H1 (cell line): Measurements from ENCODE around the gene SLX9. TPM values are rescaled to one million over a fixed set of nuclear protein-coding genes. Genes with fewer than 3 reads are reported as not detected.

Experiments used
- CTCF ChIA-PET: fragments of 300-600 bp; sonication (Branson Sonifier 250); formaldehyde crosslinking; loops from one replicate; lab custom pipeline; 2021; ENCODE audit not compliant: partially characterized antibody; lab: Charles Lee
- POLR2A ChIA-PET: fragments of 300-600 bp; sonication (Branson Sonifier 250); formaldehyde crosslinking; loops from one replicate; lab custom pipeline; 2021; ENCODE audit warnings: inconsistent platforms; ENCODE audit not compliant: partially characterized antibody; lab: Charles Lee
- DNase-seq, 2 experiments: peaks; one replicate each; pipeline versions ENCODE4 v3.0.0 to v3.0.0-alpha.2; 2010 to 2022; ENCODE audit warnings: low spot score in 2 of 2, low read depth in 1 of 2, mixed read lengths in 1 of 2
- FAIRE-seq: peaks from 2 replicates; lab custom pipeline; 2011; peaks lifted over from hg19 to GRCh38; lab: Jason Lieb, UNC
- H2AFZ ChIP-seq: 2 replicates; pipeline ENCODE4 v1.8.1; 2012; ENCODE audit warnings: low read length, inconsistent platforms
- H2AK5ac ChIP-seq: 2 replicates; pipeline ENCODE4 v1.6.1; 2013; ENCODE audit warnings: low read depth, low read length
- H2BK120ac ChIP-seq: replicated peaks from 2 replicates; pipeline ENCODE3; 2013; ENCODE audit warnings: low read depth, low read length, inconsistent platforms
- H2BK12ac ChIP-seq: 2 replicates; pipeline ENCODE4 v1.6.1; 2013; ENCODE audit warnings: low read depth, low read length
- H2BK15ac ChIP-seq: 2 replicates; pipeline ENCODE4 v1.6.1; 2013; ENCODE audit warnings: low read length
- H2BK20ac ChIP-seq: 2 replicates; pipeline ENCODE4 v1.6.1; 2013; ENCODE audit warnings: low read length
- H2BK5ac ChIP-seq: 2 replicates; pipeline ENCODE4 v1.6.1; 2013; ENCODE audit warnings: low read depth, low read length
- H3K14ac ChIP-seq: 2 replicates; pipeline ENCODE4 v1.6.1; 2013; ENCODE audit warnings: inconsistent platforms; ENCODE audit not compliant: insufficient read length
- H3K18ac ChIP-seq: 2 replicates; pipeline ENCODE4 v1.6.1; 2013; ENCODE audit warnings: low read length; ENCODE audit errors: extremely low read depth
- H3K23ac ChIP-seq: 2 replicates; pipeline ENCODE4 v1.6.1; 2013; ENCODE audit warnings: inconsistent platforms; ENCODE audit not compliant: insufficient read length
- H3K23me2 ChIP-seq: 2 replicates; pipeline ENCODE4 v1.6.1; 2013; ENCODE audit warnings: low read depth, low read length
- H3K27ac ChIP-seq: 2 replicates; pipeline ENCODE4 v1.6.1; 2011; ENCODE audit warnings: low read depth, low read length, inconsistent platforms
- H3K27me3 ChIP-seq, 4 experiments: replicated peaks in 1 of 4; 1 replicate in 1 of 4; 2 replicates in 3 of 4; pipeline versions ENCODE4 v1.6.1 to v1.8.1; 2011 to 2013; ENCODE audit warnings: low read length in 3 of 4, mild to moderate bottlenecking in 3 of 4, inconsistent platforms in 2 of 4, mixed read lengths in 2 of 4, moderate library complexity in 1 of 4; ENCODE audit not compliant: control insufficient read depth in 3 of 4, insufficient read depth in 3 of 4; ENCODE audit errors: extremely low read depth in 1 of 4
- H3K36me3 ChIP-seq, 4 experiments: 2 replicates each; pipeline versions ENCODE4 v1.6.1 to v1.8.1; 2011 to 2013; ENCODE audit warnings: mild to moderate bottlenecking in 4 of 4, low read length in 3 of 4, moderate library complexity in 2 of 4, control low read depth in 1 of 4, inconsistent platforms in 1 of 4; ENCODE audit not compliant: insufficient read depth in 4 of 4, control insufficient read depth in 2 of 4
- H3K4ac ChIP-seq: replicated peaks from 2 replicates; pipeline ENCODE3; 2013; ENCODE audit warnings: low read length, low read depth, mixed read lengths, inconsistent platforms; ENCODE audit not compliant: insufficient read length
- H3K4me1 ChIP-seq, 4 experiments: replicated peaks in 1 of 4; 1 replicate in 1 of 4; 2 replicates in 3 of 4; pipeline versions ENCODE4 v1.6.1 to v1.8.1; 2011 to 2013; ENCODE audit warnings: low read length in 3 of 4, inconsistent platforms in 2 of 4, mixed read lengths in 1 of 4; ENCODE audit not compliant: insufficient read depth in 4 of 4, control insufficient read depth in 3 of 4
- H3K4me2 ChIP-seq, 2 experiments: 2 replicates each; pipeline versions ENCODE4 v1.6.1 to v1.8.1; 2011 to 2013; ENCODE audit warnings: low read depth in 2 of 2, low read length in 2 of 2, control low read depth in 1 of 2, inconsistent platforms in 1 of 2, mild to moderate bottlenecking in 1 of 2; ENCODE audit not compliant: insufficient read depth in 1 of 2
- H3K4me3 ChIP-seq, 4 experiments: fragments of 200-600, 300-600 bp in 1 of 4; sonication (generic), shearing (Covaris generic), sonication (Bioruptor Twin) in 1 of 4; 2 replicates each; pipeline versions ENCODE4 v1.5.1 to v1.8.1; 2011 to 2016; ENCODE audit warnings: low read length in 4 of 4, low read depth in 3 of 4, control low read depth in 2 of 4, inconsistent platforms in 2 of 4, mild to moderate bottlenecking in 2 of 4, mixed read lengths in 1 of 4, moderate library complexity in 1 of 4; ENCODE audit not compliant: insufficient read depth in 2 of 4; ENCODE audit errors: extremely low read depth in 1 of 4
- H3K56ac ChIP-seq: replicated peaks from 2 replicates; pipeline ENCODE3; 2013; ENCODE audit warnings: low read depth, mild to moderate bottlenecking, mixed read lengths, low read length, inconsistent platforms; ENCODE audit not compliant: insufficient read length
- H3K79me1 ChIP-seq: 2 replicates; pipeline ENCODE4 v1.6.1; 2013; ENCODE audit warnings: low read depth, low read length, control low read depth
- H3K79me2 ChIP-seq, 2 experiments: 2 replicates each; pipeline versions ENCODE4 v1.6.1 to v1.8.1; 2012 to 2013; ENCODE audit warnings: low read length in 2 of 2, mild to moderate bottlenecking in 2 of 2, inconsistent platforms in 1 of 2; ENCODE audit not compliant: insufficient read depth in 2 of 2, control insufficient read depth in 1 of 2
- H3K9ac ChIP-seq, 4 experiments: replicated peaks in 1 of 4; 1 replicate in 1 of 4; 2 replicates in 3 of 4; pipeline versions ENCODE4 v1.6.1 to v1.8.1; 2011 to 2013; ENCODE audit warnings: low read depth in 3 of 4, low read length in 3 of 4, control low read depth in 2 of 4, mild to moderate bottlenecking in 2 of 4, moderate library complexity in 2 of 4, inconsistent platforms in 1 of 4; ENCODE audit errors: extremely low read depth in 1 of 4
- H3K9me3 ChIP-seq, 2 experiments: 2 replicates each; pipeline versions ENCODE4 v1.6.1 to v1.8.1; 2012 to 2013; ENCODE audit warnings: mild to moderate bottlenecking in 2 of 2, moderate library complexity in 2 of 2, control low read depth in 1 of 2, inconsistent platforms in 1 of 2, low read depth in 1 of 2, low read length in 1 of 2, mixed read lengths in 1 of 2; ENCODE audit not compliant: insufficient read depth in 2 of 2
- H4K20me1 ChIP-seq, 2 experiments: replicated peaks in 1 of 2; 2 replicates each; pipeline versions ENCODE3 to v1.8.1; 2011 to 2013; ENCODE audit warnings: inconsistent platforms in 2 of 2, low read length in 2 of 2, mild to moderate bottlenecking in 1 of 2; ENCODE audit not compliant: insufficient read depth in 2 of 2, control insufficient read depth in 1 of 2
- H4K5ac ChIP-seq: 2 replicates; pipeline ENCODE4 v1.6.1; 2013; ENCODE audit warnings: low read length, low read depth, mixed read lengths, inconsistent platforms; ENCODE audit not compliant: insufficient read length
- H4K8ac ChIP-seq: 2 replicates; pipeline ENCODE4 v1.8.0; 2013; ENCODE audit warnings: mild to moderate bottlenecking, moderate library complexity, low read length, inconsistent platforms; ENCODE audit not compliant: insufficient read depth; ENCODE audit errors: extremely low read depth
- H4K91ac ChIP-seq: replicated peaks from 2 replicates; pipeline ENCODE3; 2013; ENCODE audit warnings: low read length, mixed read lengths, inconsistent platforms; ENCODE audit not compliant: insufficient read length
- BRCA1 ChIP-seq: IDR thresholded peaks from 2 replicates; pipeline ENCODE4 v1.6.1; 2012; ENCODE audit warnings: low read depth, low read length, improper control_type of control experiment
- EZH2 ChIP-seq: fragments of 200-600 bp; sonication (generic); IDR thresholded peaks from 2 replicates; pipeline ENCODE4 v1.7.1; 2012; ENCODE audit warnings: low read depth, mild to moderate bottlenecking, moderate library complexity, low read length, inconsistent platforms; ENCODE audit not compliant: severe bottlenecking
- POLR2AphosphoS5 ChIP-seq: IDR thresholded peaks from 2 replicates; pipeline ENCODE4 v1.6.1; 2011; ENCODE audit warnings: low read depth, low read length
- SP2 ChIP-seq: IDR thresholded peaks from 2 replicates; pipeline ENCODE4 v1.6.1; 2012; ENCODE audit warnings: mild to moderate bottlenecking, low read length, inconsistent platforms
- TAF1 ChIP-seq: IDR thresholded peaks from 2 replicates; pipeline ENCODE4 v1.6.1; 2011; ENCODE audit warnings: mild to moderate bottlenecking, low read depth, low read length
- TBP ChIP-seq: IDR thresholded peaks from 2 replicates; pipeline ENCODE4 v1.6.1; 2011; ENCODE audit warnings: low read depth, low read length, improper control_type of control experiment
- TCF12 ChIP-seq: IDR thresholded peaks from 2 replicates; pipeline ENCODE4 v1.6.1; 2011; ENCODE audit warnings: low read depth, mild to moderate bottlenecking, low read length
- TEAD4 ChIP-seq: IDR thresholded peaks from 2 replicates; pipeline ENCODE4 v1.6.1; 2012; ENCODE audit warnings: low read depth, low read length, inconsistent platforms, mixed read lengths
- WGBS, 2 experiments: shearing (Covaris generic) in 1 of 2; methylation state at CpG; one replicate each; pipeline versions ENCODE4 v1.1.6 to v1.1.7; 2013 to 2015; ENCODE audit warnings: low lambda C conversion rate in 2 of 2, mixed read lengths in 2 of 2, inconsistent platforms in 1 of 2, low coverage in 1 of 2, missing lambda C conversion rate in 1 of 2; ENCODE audit not compliant: insufficient replicate concordance in 2 of 2, insufficient coverage in 1 of 2, insufficient read length in 1 of 2; ENCODE audit errors: extremely low coverage in 1 of 2, missing lambda C conversion rate in 1 of 2; 5-methylcytosine and 5-hydroxymethylcytosine counted together
- polyA plus RNA-seq, 7 experiments: library from polyadenylated mRNA; depleted of rRNA in 3 of 7; stranded (reverse) in 5 of 7; unstranded in 2 of 7; fragments of >200 nt in 5 of 7; fragments of 200-250 nt in 2 of 7; gene quantifications; 1 replicate in 5 of 7; 2 replicates in 1 of 7; 4 replicates in 1 of 7; pipeline versions ENCODE4 v1.2.1 to v1.2.3, GENCODE V29; 2011 to 2013; ENCODE audit warnings: missing spikeins in 2 of 7, mixed read lengths in 2 of 7
- total RNA-seq: library from RNA; stranded (reverse); fragmentation: NEBNext Ultra II Directional; extraction: Animal tissue kit (Norgen Biotek cat#: 25700); gene quantifications from 2 replicates; pipeline ENCODE4 v1.2.1, GENCODE V29; 2021
- TF ChIP-seq, protein P1 (sequence below), 3 experiments: IDR thresholded peaks; 1 replicate in 2 of 3; 2 replicates in 1 of 3; pipeline versions ENCODE4 v1.5.1 to v1.6.1; 2011; ENCODE audit warnings: low read length in 3 of 3, mild to moderate bottlenecking in 3 of 3, inconsistent platforms in 2 of 3, low read depth in 1 of 3, moderate library complexity in 1 of 3; ENCODE audit not compliant: insufficient read depth in 1 of 3; ENCODE audit errors: control extremely low read depth in 1 of 3

Gene SLX9
- total and polyA plus RNA-seq, 2 of the 8 experiments (the other 6 are each of a cell fraction or from before 2014, with no cell fraction given): 17.7 to 57.3 TPM

DNA sequence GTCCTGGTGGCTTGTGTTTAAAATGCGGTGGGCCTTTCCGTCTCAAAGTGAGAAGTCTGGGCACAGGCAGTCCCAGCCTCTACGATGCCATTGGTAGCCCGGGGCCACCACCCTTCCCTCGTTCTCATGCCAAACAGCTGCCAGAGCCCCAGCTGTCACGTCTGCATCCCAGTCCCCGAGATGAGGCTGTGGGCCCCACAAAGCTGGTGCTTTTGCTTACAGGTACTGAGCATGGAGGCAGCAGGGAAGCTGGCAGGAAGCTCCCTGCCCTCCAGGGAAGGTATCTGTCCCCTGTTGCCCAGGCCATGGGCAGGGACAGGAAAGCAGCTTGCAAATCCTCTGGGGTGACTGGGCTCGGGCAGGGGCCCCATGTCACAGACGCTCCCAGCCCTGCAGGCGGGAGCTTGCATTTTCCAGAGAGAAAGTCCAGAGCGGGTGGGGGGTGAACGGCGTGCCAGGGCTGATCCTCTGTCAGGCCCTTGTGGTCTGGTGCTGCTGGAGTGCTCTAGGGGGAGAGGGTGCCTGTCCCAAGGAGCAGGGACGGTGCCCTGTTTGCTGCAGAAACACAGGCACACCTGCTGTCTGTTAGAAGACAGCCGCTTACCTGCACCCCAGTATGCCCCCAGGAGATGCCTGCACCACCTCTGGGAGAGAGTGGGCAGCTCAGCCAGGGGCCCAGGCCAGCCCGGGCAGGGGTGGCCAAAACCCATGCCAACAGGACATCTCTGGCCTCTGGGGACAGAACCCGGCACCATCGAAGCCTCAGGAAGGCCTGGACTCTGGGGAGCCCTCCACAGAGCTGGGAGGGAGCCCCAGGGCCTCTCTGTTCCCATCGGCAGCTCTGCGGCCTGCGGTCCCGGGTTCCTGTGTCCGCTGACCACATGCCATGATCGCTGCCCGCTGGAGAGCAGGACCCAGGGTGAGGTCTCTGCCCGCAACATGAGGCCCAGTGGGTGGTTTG, 45.9 kb downstream of the SLX9 start:
- no peak overlapping the region for H3K27ac ChIP-seq
- POLR2A ChIA-PET: interaction anchor here (1.0 to 1.6 kb wide), 3 partner anchors 11 to 151 kb away, joined by 4 to 6 read pairs (median 5); no protein-coding TSS in a partner anchor
- TF ChIP-seq, protein P1, sequence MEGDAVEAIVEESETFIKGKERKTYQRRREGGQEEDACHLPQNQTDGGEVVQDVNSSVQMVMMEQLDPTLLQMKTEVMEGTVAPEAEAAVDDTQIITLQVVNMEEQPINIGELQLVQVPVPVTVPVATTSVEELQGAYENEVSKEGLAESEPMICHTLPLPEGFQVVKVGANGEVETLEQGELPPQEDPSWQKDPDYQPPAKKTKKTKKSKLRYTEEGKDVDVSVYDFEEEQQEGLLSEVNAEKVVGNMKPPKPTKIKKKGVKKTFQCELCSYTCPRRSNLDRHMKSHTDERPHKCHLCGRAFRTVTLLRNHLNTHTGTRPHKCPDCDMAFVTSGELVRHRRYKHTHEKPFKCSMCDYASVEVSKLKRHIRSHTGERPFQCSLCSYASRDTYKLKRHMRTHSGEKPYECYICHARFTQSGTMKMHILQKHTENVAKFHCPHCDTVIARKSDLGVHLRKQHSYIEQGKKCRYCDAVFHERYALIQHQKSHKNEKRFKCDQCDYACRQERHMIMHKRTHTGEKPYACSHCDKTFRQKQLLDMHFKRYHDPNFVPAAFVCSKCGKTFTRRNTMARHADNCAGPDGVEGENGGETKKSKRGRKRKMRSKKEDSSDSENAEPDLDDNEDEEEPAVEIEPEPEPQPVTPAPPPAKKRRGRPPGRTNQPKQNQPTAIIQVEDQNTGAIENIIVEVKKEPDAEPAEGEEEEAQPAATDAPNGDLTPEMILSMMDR (IDR thresholded peaks at IDR 0.05; ENCODE audit: control extremely low read depth in 1 of 3, insufficient read depth in 1 of 3, low read depth in 1 of 3, low read length in 3 of 3): no peak
- TF ChIP-seq BRCA1 (no peak), SP2 (no peak), TCF12 (no peak), TEAD4 (no peak), TAF1 (no peak), POLR2AphosphoS5 (no peak), TBP (no peak), EZH2 (no peak)

More for the DNA sequence above, 45.9 kb downstream of the SLX9 start:
- Histone ChIP-seq H2BK12ac (no peak overlapping the region; the same call in 1 of the 2 replicates), H4K5ac (no peak overlapping the region), H3K36me3 (no peaks in the 10 kb centered on the region), H3K27me3 (no peaks in the 10 kb centered on the region; a peak in 3 of 7 replicates), H4K8ac (peak overlapping the region; percentile 68; the same call in 1 of the 2 replicates), H2BK5ac (no peak overlapping the region), H4K91ac (peak overlapping the region; percentile 27), H3K23ac (no peak overlapping the region), H3K14ac (no peak overlapping the region), H2BK15ac (no peak overlapping the region), H2AK5ac (no peak overlapping the region), H3K4me1 (peaks cover 0 to 3% (median 0%) of the 10 kb centered on the region in 4 experiments; a peak in 1 of 7 replicates), H3K4me2 (no peak overlapping the region), H4K20me1 (peaks cover 3 to 4% of the 10 kb centered on the region in 2 experiments), H3K79me2 (no peaks in the 10 kb centered on the region), H3K9ac (0 out of 7 replicates have a peak overlapping the region, but pooled peaks of 1 of the 4 experiments have one; percentile 9), H3K56ac (no peak overlapping the region), H3K9me3 (no peaks in the 10 kb centered on the region), H2BK120ac (no peak overlapping the region), H3K18ac (no peak overlapping the region), H3K4me3 (no peak overlapping the region), H2AFZ (no peak overlapping the region), H3K4ac (no peak overlapping the region), H3K79me1 (no peaks in the 10 kb centered on the region), H2BK20ac (no peak overlapping the region), H3K23me2 (peaks cover 2% of the 10 kb centered on the region; the same call in 1 of the 2 replicates)
- FAIRE-seq: no peak
- CTCF ChIA-PET: interaction anchor here (0.6 to 4.7 kb wide), 10 partner anchors 9 to 667 kb away, joined by 3 to 29 read pairs (median 3); no protein-coding TSS in a partner anchor
- DNase-seq: no peak
- WGBS, 2 experiments: 84% methylated on average over 26 of the region's 26 CpGs; no CpG with 5 or more reads in 1 of the 2 experiments
